SK-N-SH (cell line): ENCODE results near the gene KLK2. TPM values are rescaled to one million over a fixed set of nuclear protein-coding genes. Genes with fewer than 3 reads are reported as not detected.

Source experiments
- CTCF ChIA-PET: fragments of 300-600, 350-600 bp; formaldehyde crosslinking; extraction: SDS; loops from one replicate; lab custom pipeline; 2021; lab: Yijun Ruan, JAX
- POLR2A ChIA-PET: fragments of 350-600 bp; sonication (Branson Sonifier 250); formaldehyde crosslinking; extraction: SDS; loops from one replicate; lab custom pipeline; 2020; ENCODE audit warnings: antibody characterized with exemption, inconsistent platforms; lab: Yijun Ruan, JAX
- DNase-seq: peaks from one replicate; pipeline ENCODE4 v3.0.0; 2012
- H2AFZ ChIP-seq: fragments of 200-600 bp; sonication (generic); 2 replicates; pipeline ENCODE4 v1.8.1; 2016; ENCODE audit warnings: antibody characterized with exemption, mild to moderate bottlenecking, low read depth
- H3F3A ChIP-seq: fragments of 200-600 bp; sonication (generic); replicated peaks from 2 replicates; pipeline ENCODE3; 2016; ENCODE audit warnings: antibody characterized with exemption, mild to moderate bottlenecking; ENCODE audit not compliant: insufficient read depth
- H3K27ac ChIP-seq, 2 experiments: fragments of 200-500 bp in 1 of 2; fragments of 200-600 bp in 1 of 2; sonication (Bioruptor generic) in 1 of 2; sonication (generic), shearing (Covaris generic) in 1 of 2; 2 replicates each; pipeline versions ENCODE4 v1.5.1 to v1.6.1; 2014 to 2016; ENCODE audit warnings: low read depth in 2 of 2, inconsistent platforms in 1 of 2, low read length in 1 of 2, mild to moderate bottlenecking in 1 of 2, mixed read lengths in 1 of 2
- H3K27me3 ChIP-seq: fragments of 200-600 bp; sonication (generic), shearing (Covaris generic); 2 replicates; pipeline ENCODE4 v1.6.1; 2016; ENCODE audit warnings: mixed run types; ENCODE audit not compliant: insufficient read depth
- H3K36me3 ChIP-seq, 2 experiments: fragments of 200-500 bp in 1 of 2; fragments of 200-600 bp in 1 of 2; sonication (Bioruptor generic) in 1 of 2; sonication (generic) in 1 of 2; replicated peaks in 1 of 2; 2 replicates each; pipeline versions ENCODE3 to v1.5.1; 2014 to 2016; ENCODE audit warnings: low read length in 1 of 2, mild to moderate bottlenecking in 1 of 2; ENCODE audit not compliant: insufficient read depth in 2 of 2, control insufficient read depth in 1 of 2
- H3K4me1 ChIP-seq, 2 experiments: fragments of 200-500 bp in 1 of 2; fragments of 200-600 bp in 1 of 2; sonication (Bioruptor generic) in 1 of 2; sonication (generic), shearing (Covaris generic) in 1 of 2; 2 replicates each; pipeline versions ENCODE4 v1.5.1 to v1.6.1; 2014 to 2016; ENCODE audit warnings: low read depth in 1 of 2, low read length in 1 of 2, mixed run types in 1 of 2; ENCODE audit not compliant: insufficient read depth in 2 of 2, control insufficient read depth in 1 of 2
- H3K4me2 ChIP-seq: fragments of 200-600 bp; sonication (generic), shearing (Covaris generic); 2 replicates; pipeline ENCODE4 v1.6.1; 2017; ENCODE audit warnings: mixed run types
- H3K4me3 ChIP-seq, 2 experiments: fragments of 200-500 bp in 1 of 2; fragments of 200-600 bp in 1 of 2; sonication (Bioruptor generic) in 1 of 2; sonication (generic), shearing (Covaris generic) in 1 of 2; 2 replicates each; pipeline versions ENCODE4 v1.5.1 to v1.8.1; 2014 to 2016; ENCODE audit warnings: low read depth in 2 of 2, inconsistent platforms in 1 of 2, low read length in 1 of 2, mild to moderate bottlenecking in 1 of 2, mixed read lengths in 1 of 2, moderate library complexity in 1 of 2
- H3K79me2 ChIP-seq: fragments of 200-600 bp; sonication (generic); 2 replicates; pipeline ENCODE4 v1.8.1; 2017; ENCODE audit warnings: mild to moderate bottlenecking; ENCODE audit not compliant: insufficient read depth
- H3K9ac ChIP-seq: fragments of 200-600 bp; sonication (generic); 2 replicates; pipeline ENCODE4 v1.6.1; 2017; ENCODE audit warnings: mixed run types
- H3K9me2 ChIP-seq: fragments of 200-600 bp; sonication (generic); 2 replicates; pipeline ENCODE4 v1.6.1; 2017; ENCODE audit warnings: mixed run types
- H3K9me3 ChIP-seq: fragments of 200-600 bp; sonication (generic); 2 replicates; pipeline ENCODE4 v1.6.1; 2017; ENCODE audit warnings: mixed run types, mild to moderate bottlenecking, moderate library complexity
- H4K20me1 ChIP-seq: fragments of 200-600 bp; sonication (generic); 2 replicates; pipeline ENCODE4 v1.6.1; 2017; ENCODE audit warnings: mild to moderate bottlenecking, mixed run types; ENCODE audit not compliant: insufficient read depth
- CTCF ChIP-seq: fragments of 200-600 bp; sonication (generic); IDR thresholded peaks from 2 replicates; pipeline ENCODE4 v1.6.1; 2017; ENCODE audit warnings: antibody characterized with exemption, mild to moderate bottlenecking, moderate library complexity
- ELF1 ChIP-seq: IDR thresholded peaks from 2 replicates; pipeline ENCODE4 v1.4.0; 2012
- FOSL2 ChIP-seq: IDR thresholded peaks from 2 replicates; pipeline ENCODE4 v1.4.0; 2012; ENCODE audit warnings: low read depth, mild to moderate bottlenecking, moderate library complexity, borderline replicate concordance
- FOXM1 ChIP-seq: IDR thresholded peaks from 2 replicates; pipeline ENCODE4 v1.4.0; 2012; ENCODE audit warnings: low read depth, mild to moderate bottlenecking
- GABPA ChIP-seq: IDR thresholded peaks from 2 replicates; pipeline ENCODE4 v1.4.0; 2012; ENCODE audit warnings: low read depth, mild to moderate bottlenecking
- IRF3 ChIP-seq: fragments of 150-350 bp; IDR thresholded peaks from 2 replicates; pipeline ENCODE4 v1.6.1; 2016; ENCODE audit warnings: mild to moderate bottlenecking, low read depth, low read length
- JUND ChIP-seq: IDR thresholded peaks from 2 replicates; pipeline ENCODE4 v1.4.0; 2012
- NRF1 ChIP-seq: IDR thresholded peaks from 2 replicates; pipeline ENCODE4 v1.6.1; 2012; ENCODE audit warnings: low read depth, mild to moderate bottlenecking, low read length
- RCOR1 ChIP-seq: fragments of 150-350 bp; IDR thresholded peaks from 2 replicates; pipeline ENCODE4 v1.6.1; 2017; ENCODE audit warnings: antibody characterized with exemption, low read length
- RFX5 ChIP-seq: IDR thresholded peaks from 2 replicates; pipeline ENCODE4 v1.6.1; 2012; ENCODE audit warnings: mild to moderate bottlenecking, improper control_type of control experiment, low read length
- SMC3 ChIP-seq: IDR thresholded peaks from 2 replicates; pipeline ENCODE4 v1.6.1; 2012; ENCODE audit warnings: low read depth, low read length, improper control_type of control experiment
- TCF12 ChIP-seq: IDR thresholded peaks from 2 replicates; pipeline ENCODE4 v1.4.0; 2012
- USF1 ChIP-seq: IDR thresholded peaks from 2 replicates; pipeline ENCODE4 v1.4.0; 2012; ENCODE audit warnings: low read depth, borderline replicate concordance
- ZBTB33 ChIP-seq: IDR thresholded peaks from 2 replicates; pipeline ENCODE4 v1.4.0; 2012; ENCODE audit warnings: low read depth, borderline replicate concordance
- WGBS: methylation state at CpG from one replicate; pipeline ENCODE4 v1.1.6; 2017; ENCODE audit warnings: low lambda C conversion rate; 5-methylcytosine and 5-hydroxymethylcytosine counted together
- polyA plus RNA-seq, 3 experiments: library from polyadenylated mRNA; depleted of rRNA; stranded (reverse); fragments of >200 nt; gene quantifications; 2 replicates each; pipeline ENCODE4 v1.2.3, GENCODE V29; 2012

KLK2 gene
- polyA plus RNA-seq, 1 of the 3 experiments (the other 2 are of a cell fraction), result 0.15 TPM

GRCh38 chr19:50893047-50893736 lies 20.0 kb downstream of the KLK2 start:
- no peaks in the 10 kb centered on the region for H3K9me2 ChIP-seq
- POLR2A ChIA-PET, result no interaction called here
- no peaks in the 10 kb centered on the region for H3K9me3 ChIP-seq
- H3K36me3 ChIP-seq, result no peaks in the 10 kb centered on the region
- H3K4me3 ChIP-seq, result no peak overlapping the region
- H3K27ac ChIP-seq, result no peak overlapping the region
- no peaks in the 10 kb centered on the region for H3K4me1 ChIP-seq
- no peak overlapping the region for H2AFZ ChIP-seq
- DNase-seq, result peak; percentile 66
- CTCF ChIA-PET, result interaction anchor here (1.6 to 2.2 kb wide), 2 partner anchors 15 to 29 kb away, joined by 4 to 6 read pairs; no protein-coding TSS in a partner anchor
- 56% methylated on average over 18 of the region's 18 CpGs for WGBS
- H3K4me2 ChIP-seq, result no peak overlapping the region
- TF ChIP-seq USF1 (peak; percentile 9; the same call in 1 of the 2 replicates), FOXM1 (no peak), CTCF (peak; percentile 26; the same call in 1 of the 2 replicates), SMC3 (no peak)
- TF ChIP-seq, all 33 proteins: peak for 2
- Histone ChIP-seq H4K20me1 (no peaks in the 10 kb centered on the region), H3K9ac (no peak overlapping the region), H3K79me2 (no peaks in the 10 kb centered on the region), H3F3A (no peaks in the 10 kb centered on the region), H3K27me3 (no peaks in the 10 kb centered on the region; the same call in 1 of the 2 replicates)

- H3K9me3 ChIP-seq, result no peaks in the 10 kb centered on the region
- ChIA-PET CTCF (interaction anchor here (1.6 to 1.8 kb wide), 2 partner anchors 16 to 27 kb away, joined by 4 to 8 read pairs; no protein-coding TSS in a partner anchor), POLR2A (no interaction called here)
- no peak overlapping the region for H3K27ac ChIP-seq
- H2AFZ ChIP-seq, result no peak overlapping the region
- no peaks in the 10 kb centered on the region for H3K36me3 ChIP-seq
- no peak for DNase-seq
- H3K4me3 ChIP-seq, result no peak overlapping the region
- TF ChIP-seq NRF1 (no peak), RFX5 (no peak), ELF1 (no peak), RCOR1 (no peak), IRF3 (no peak), TCF12 (no peak), JUND (no peak), ZBTB33 (no peak), GABPA (no peak), CTCF (no peak), FOSL2 (no peak)
- no peaks in the 10 kb centered on the region for H3K9me2 ChIP-seq
- H3K27me3 ChIP-seq, result no peaks in the 10 kb centered on the region; the same call in 1 of the 2 replicates
- no peak overlapping the region for H3K4me2 ChIP-seq
- H3K4me1 ChIP-seq, result no peaks in the 10 kb centered on the region
- H3K9ac ChIP-seq, result no peak overlapping the region
- WGBS, result 10% methylated on average over 9 of the region's 10 CpGs
- no peaks in the 10 kb centered on the region for H4K20me1 ChIP-seq
- no peaks in the 10 kb centered on the region for H3K79me2 ChIP-seq
- no peaks in the 10 kb centered on the region for H3F3A ChIP-seq
Observed at GRCh38 chr19:50894478-50895356, 21.5 kb downstream of the KLK2 start.
